KMS-11 (cell line): ENCODE data around the gene PNMA6E.

Source experiments
- H2AFZ ChIP-seq: fragments of 200-600 bp; sonication (generic); 2 replicates; pipeline ENCODE4 v1.6.1; 2016; ENCODE audit warnings: antibody characterized with exemption, mixed run types, low read depth
- H3K27ac ChIP-seq: fragments of 200-600 bp; sonication (generic); 2 replicates; pipeline ENCODE4 v1.6.1; 2016; ENCODE audit warnings: mild to moderate bottlenecking, mixed run types
- H3K27me3 ChIP-seq: fragments of 200-600 bp; sonication (generic); 2 replicates; pipeline ENCODE4 v1.6.1; 2017; ENCODE audit warnings: mild to moderate bottlenecking, low read depth, mixed run types, moderate library complexity; ENCODE audit not compliant: insufficient read depth
- H3K36me3 ChIP-seq: fragments of 200-600 bp; sonication (generic); 2 replicates; pipeline ENCODE4 v1.6.1; 2017; ENCODE audit warnings: mild to moderate bottlenecking, mixed run types; ENCODE audit not compliant: insufficient read depth
- H3K4me1 ChIP-seq: fragments of 200-600 bp; sonication (generic); 2 replicates; pipeline ENCODE4 v1.6.1; 2016; ENCODE audit warnings: mild to moderate bottlenecking, low read depth, mixed run types; ENCODE audit not compliant: poor library complexity, severe bottlenecking
- H3K4me2 ChIP-seq: fragments of 200-600 bp; sonication (generic); 2 replicates; pipeline ENCODE4 v1.7.0; 2016; ENCODE audit warnings: mild to moderate bottlenecking, mixed run types
- H3K4me3 ChIP-seq: fragments of 200-600 bp; sonication (generic); IDR thresholded peaks from 2 replicates; pipeline ENCODE4 v1.6.1; 2017; ENCODE audit warnings: low read depth, low read length, mixed read lengths; ENCODE audit not compliant: insufficient read depth
- H3K79me2 ChIP-seq: fragments of 200-600 bp; sonication (generic); 2 replicates; pipeline ENCODE4 v1.6.1; 2016; ENCODE audit warnings: low read depth, mixed run types; ENCODE audit not compliant: insufficient read depth
- H3K9ac ChIP-seq: fragments of 200-600 bp; sonication (generic); 2 replicates; pipeline ENCODE4 v1.6.1; 2016; ENCODE audit warnings: mild to moderate bottlenecking, mixed run types
- H4K20me1 ChIP-seq: fragments of 200-600 bp; sonication (generic); 2 replicates; pipeline ENCODE4 v1.6.1; 2016; ENCODE audit warnings: mild to moderate bottlenecking, mixed run types; ENCODE audit not compliant: insufficient read depth
- TF ChIP-seq, protein P1 (sequence below): fragments of 200-600 bp; sonication (generic); conservative IDR thresholded peaks from 2 replicates; pipeline ENCODE4 v1.6.1; 2017; ENCODE audit warnings: low read depth, mild to moderate bottlenecking, antibody characterized with exemption, low read length, moderate library complexity, mixed read lengths

Gene PNMA6E

DNA sequence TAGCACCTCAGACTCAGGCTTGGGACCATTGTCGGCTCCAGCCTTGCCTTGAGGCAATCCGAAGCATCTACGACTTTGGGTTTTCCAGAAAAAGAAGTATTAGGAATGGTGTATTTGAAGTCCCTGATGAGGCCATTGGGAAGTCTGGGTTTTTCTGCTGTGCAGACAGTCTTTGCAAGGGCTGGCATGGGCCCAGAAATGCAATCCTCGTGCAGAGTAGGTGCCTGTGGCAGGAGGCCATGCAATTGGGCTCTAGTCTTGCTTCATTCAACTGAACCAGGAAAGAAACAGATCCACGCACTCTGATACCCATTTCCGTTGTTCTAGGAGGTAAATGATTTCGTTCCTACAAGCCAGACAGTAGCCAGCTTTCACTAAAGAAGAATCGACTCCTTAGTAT, 22.5 kb upstream of the PNMA6E start:
- H3K4me2 ChIP-seq: no peak overlapping the region
- H3K27ac ChIP-seq: no peak overlapping the region
- H3K27me3 ChIP-seq: no peaks in the 10 kb centered on the region
- no peaks in the 10 kb centered on the region for H3K4me1 ChIP-seq
- no peaks in the 10 kb centered on the region for H4K20me1 ChIP-seq
- TF ChIP-seq, protein P1, sequence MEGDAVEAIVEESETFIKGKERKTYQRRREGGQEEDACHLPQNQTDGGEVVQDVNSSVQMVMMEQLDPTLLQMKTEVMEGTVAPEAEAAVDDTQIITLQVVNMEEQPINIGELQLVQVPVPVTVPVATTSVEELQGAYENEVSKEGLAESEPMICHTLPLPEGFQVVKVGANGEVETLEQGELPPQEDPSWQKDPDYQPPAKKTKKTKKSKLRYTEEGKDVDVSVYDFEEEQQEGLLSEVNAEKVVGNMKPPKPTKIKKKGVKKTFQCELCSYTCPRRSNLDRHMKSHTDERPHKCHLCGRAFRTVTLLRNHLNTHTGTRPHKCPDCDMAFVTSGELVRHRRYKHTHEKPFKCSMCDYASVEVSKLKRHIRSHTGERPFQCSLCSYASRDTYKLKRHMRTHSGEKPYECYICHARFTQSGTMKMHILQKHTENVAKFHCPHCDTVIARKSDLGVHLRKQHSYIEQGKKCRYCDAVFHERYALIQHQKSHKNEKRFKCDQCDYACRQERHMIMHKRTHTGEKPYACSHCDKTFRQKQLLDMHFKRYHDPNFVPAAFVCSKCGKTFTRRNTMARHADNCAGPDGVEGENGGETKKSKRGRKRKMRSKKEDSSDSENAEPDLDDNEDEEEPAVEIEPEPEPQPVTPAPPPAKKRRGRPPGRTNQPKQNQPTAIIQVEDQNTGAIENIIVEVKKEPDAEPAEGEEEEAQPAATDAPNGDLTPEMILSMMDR: no peak
- no peaks in the 10 kb centered on the region for H3K79me2 ChIP-seq
- H3K9ac ChIP-seq: no peak overlapping the region
- H2AFZ ChIP-seq: no peak overlapping the region
- H3K4me3 ChIP-seq: no peak overlapping the region
- H3K36me3 ChIP-seq: no peaks in the 10 kb centered on the region

DNA sequence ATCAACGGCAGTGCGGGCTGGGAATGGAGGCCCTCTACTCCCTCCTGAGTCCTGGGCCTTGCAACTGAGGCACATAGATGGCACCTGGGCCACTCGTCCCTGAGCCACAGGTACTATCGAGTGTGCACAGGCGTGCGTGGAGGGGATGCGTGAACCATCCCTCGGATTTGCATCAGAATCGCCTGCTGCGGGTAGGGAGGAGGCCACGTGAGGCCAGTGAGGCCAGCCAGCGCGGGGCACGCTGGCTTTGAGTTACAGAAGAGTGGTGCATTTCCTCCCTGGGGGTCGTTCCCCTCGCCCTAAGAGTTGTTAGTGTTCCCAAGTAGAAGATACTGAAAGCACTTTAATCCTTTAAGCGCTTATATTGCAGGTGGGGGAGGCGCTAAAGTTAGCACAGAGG, 20.7 kb upstream of the PNMA6E start:
- Histone ChIP-seq H3K27me3 (no peaks in the 10 kb centered on the region), H3K4me1 (no peaks in the 10 kb centered on the region)

DNA sequence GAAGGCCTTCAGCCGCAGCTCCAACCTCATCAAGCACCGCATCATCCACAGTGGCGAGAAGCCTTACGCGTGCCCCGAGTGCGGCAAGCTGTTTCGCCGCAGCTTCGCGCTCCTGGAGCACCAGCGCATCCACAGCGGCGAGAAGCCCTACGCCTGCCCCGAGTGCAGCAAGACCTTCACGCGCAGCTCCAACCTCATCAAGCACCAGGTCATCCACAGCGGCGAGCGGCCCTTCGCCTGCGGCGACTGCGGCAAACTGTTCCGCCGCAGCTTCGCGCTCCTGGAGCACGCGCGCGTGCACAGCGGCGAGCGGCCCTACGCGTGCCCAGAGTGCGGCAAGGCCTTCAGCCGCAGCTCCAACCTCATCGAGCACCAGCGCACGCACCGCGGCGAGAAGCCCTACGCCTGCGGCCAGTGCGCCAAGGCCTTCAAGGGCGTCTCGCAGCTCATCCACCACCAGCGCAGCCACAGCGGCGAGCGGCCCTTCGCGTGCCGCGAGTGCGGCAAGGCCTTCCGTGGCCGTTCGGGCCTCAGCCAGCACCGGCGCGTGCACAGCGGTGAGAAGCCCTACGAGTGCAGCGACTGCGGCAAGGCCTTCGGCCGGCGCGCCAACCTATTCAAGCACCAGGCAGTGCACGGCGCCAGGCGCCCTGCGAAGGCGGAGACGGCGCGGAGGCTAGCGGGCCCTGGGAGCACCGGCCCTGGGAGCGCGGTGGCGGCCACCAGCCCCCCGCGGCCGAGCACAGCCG, 19.9 kb upstream of the PNMA6E start:
- Histone ChIP-seq H2AFZ (no peak overlapping the region), H3K4me2 (no peak overlapping the region), H4K20me1 (no peaks in the 10 kb centered on the region), H3K9ac (no peak overlapping the region), H3K27ac (no peak overlapping the region), H3K27me3 (no peaks in the 10 kb centered on the region), H3K36me3 (no peaks in the 10 kb centered on the region), H3K4me1 (no peaks in the 10 kb centered on the region), H3K79me2 (no peaks in the 10 kb centered on the region), H3K4me3 (no peak overlapping the region)
- TF ChIP-seq, protein P1: no peak

More for the DNA sequence above, 20.7 kb upstream of the PNMA6E start:
- no peaks in the 10 kb centered on the region for H3K36me3 ChIP-seq
- H3K79me2 ChIP-seq: no peaks in the 10 kb centered on the region
- H3K27ac ChIP-seq: no peak overlapping the region
- no peak overlapping the region for H2AFZ ChIP-seq
- no peaks in the 10 kb centered on the region for H4K20me1 ChIP-seq
- no peak overlapping the region for H3K9ac ChIP-seq
- no peak overlapping the region for H3K4me3 ChIP-seq
- TF ChIP-seq, protein P1: no peak
- H3K4me2 ChIP-seq: no peak overlapping the region

DNA sequence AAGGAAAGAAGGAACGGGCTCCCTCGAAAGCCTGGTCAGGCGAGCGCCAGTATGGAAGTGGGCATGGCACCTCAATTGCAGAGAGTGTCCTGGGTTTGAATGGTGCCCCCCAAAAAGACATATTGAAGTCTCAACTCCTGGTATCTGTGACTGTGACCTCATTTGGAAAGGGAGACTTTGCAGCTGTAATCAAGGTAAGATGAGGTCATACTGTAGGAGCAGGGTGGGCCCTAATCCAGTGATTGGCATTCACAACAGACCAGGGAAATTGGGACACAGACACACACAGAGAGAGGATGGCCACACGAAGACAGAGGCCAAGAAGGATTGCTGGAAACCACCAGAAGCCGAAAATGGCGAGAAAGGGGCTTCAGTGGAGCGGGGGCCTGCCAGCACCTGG, 16.5 kb upstream of the PNMA6E start:
- H3K4me1 ChIP-seq: no peaks in the 10 kb centered on the region
- no peak overlapping the region for H2AFZ ChIP-seq
- no peaks in the 10 kb centered on the region for H3K27me3 ChIP-seq
- H3K4me2 ChIP-seq: no peak overlapping the region
- TF ChIP-seq, protein P1: no peak
- H4K20me1 ChIP-seq: no peaks in the 10 kb centered on the region
- H3K36me3 ChIP-seq: no peaks in the 10 kb centered on the region
- no peaks in the 10 kb centered on the region for H3K79me2 ChIP-seq
- no peak overlapping the region for H3K4me3 ChIP-seq
- H3K27ac ChIP-seq: no peak overlapping the region
- no peak overlapping the region for H3K9ac ChIP-seq
